Hematopoietic multipotent progenitor cell treated with erythropoietin and hydrocortisone succinate and interleukin-3 and kit ligand, for 8 days (in vitro differentiated cells): Measurements from ENCODE around the gene ZNF561.

Source experiments
- DNase-seq: peaks from one replicate; pipeline ENCODE4 v3.0.0-alpha.2; 2015

The ZNF561 gene

DNA sequence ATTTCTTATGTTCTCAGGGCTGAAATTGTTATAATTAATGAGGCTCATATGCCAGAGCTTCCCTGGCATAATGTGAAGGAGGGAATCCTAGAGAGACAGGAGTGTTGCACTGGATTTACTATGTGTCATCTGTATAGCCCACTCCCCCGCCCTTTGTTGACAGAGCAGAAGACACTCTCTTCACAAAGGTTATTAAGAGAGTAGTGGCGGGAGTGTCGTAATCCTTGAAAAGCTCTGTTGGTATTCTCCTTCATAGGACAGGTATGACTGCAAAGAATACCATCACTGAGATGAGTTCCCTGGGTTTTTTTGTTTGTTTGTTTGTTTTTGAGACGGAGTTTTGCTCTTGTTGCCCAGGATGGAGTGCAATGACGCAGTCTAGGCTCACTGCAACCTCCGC is 50.8 kb downstream of the ZNF561 start:
- no peak for DNase-seq

DNA sequence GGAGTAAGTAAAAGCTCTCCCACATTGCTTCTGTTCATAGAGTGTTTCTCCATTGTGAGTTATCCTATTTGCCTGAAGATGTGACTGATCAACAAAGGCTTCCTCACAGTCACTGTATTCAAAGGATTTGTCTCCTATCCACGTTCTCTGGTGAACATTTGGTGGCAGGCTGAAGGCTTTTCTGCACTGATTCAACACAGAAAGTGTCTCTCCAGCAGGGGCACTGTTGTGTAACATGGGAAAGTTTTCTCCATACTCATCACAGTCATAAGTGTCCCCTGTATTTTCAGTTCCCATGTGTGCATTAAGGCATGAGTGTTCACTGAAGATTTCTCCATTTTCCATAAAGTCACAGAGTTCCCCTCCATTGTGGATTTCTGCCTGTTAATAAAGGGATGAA is 54.3 kb downstream of the ZNF561 start:
- no peak for DNase-seq

DNA sequence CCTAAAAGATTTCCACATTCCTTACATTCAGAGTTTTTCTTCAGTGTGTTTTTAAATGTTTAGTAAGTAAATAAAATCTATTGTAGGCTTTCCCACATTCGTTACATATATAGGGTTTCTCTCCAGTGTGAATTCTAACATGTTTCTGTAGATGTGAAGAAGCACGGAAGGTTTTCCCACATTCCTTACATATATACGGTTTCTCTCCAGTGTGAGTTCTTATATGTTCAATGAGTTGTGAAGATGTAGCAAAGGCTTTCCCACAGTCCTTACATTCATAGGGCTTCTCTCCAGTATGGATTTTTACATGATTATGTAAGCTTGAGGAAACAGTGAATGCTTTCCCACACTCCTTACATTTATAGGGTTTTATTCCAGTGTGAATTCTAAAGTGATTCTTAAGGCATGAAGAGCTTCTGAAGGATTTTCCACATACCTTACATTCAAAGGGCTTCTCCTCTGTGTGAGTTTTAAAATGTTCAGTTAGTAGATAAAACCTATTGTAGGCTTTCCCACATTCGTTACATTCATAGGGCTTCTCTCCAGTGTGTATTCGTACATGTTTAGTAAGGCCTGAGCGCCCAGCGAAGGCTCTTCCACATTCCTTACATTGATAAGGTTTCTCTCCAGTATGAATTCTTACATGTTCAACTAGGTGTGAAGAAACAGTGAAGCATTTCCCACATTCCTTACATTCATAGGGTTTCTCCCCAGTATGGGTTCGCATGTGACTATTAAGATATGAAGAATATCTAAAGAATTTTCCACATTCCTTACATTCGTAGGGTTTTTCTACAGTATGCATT is 54.9 kb downstream of the ZNF561 start:
- DNase-seq, result peak; percentile 39
